WERI-Rb-1 (cell line): ENCODE results near the gene RASL12.

Experiments used
- DNase-seq: peaks from one replicate; pipeline ENCODE4 v3.0.0-alpha.2; 2020
- H3K27ac ChIP-seq: fragments of 250-450 bp; sonication (Bioruptor Pico); 2 replicates; pipeline ENCODE4 v1.5.1; 2020; ENCODE audit warnings: mild to moderate bottlenecking, moderate library complexity
- H3K27me3 ChIP-seq: fragments of 250-450 bp; sonication (Bioruptor Pico); 2 replicates; pipeline ENCODE4 v1.5.1; 2021; ENCODE audit warnings: mild to moderate bottlenecking, low read depth, moderate library complexity; ENCODE audit not compliant: insufficient read depth, severe bottlenecking
- H3K36me3 ChIP-seq: fragments of 250-450 bp; sonication (Bioruptor Pico); 2 replicates; pipeline ENCODE4 v1.5.1; 2020; ENCODE audit warnings: mild to moderate bottlenecking, moderate library complexity
- H3K4me3 ChIP-seq: 2 replicates; pipeline ENCODE4 v1.5.1; 2011; ENCODE audit warnings: low read depth, mild to moderate bottlenecking, control low read depth, low read length
- H3K9me3 ChIP-seq: fragments of 250-450 bp; sonication (Bioruptor Pico); 2 replicates; pipeline ENCODE4 v1.5.1; 2021; ENCODE audit warnings: mild to moderate bottlenecking, moderate library complexity; ENCODE audit not compliant: severe bottlenecking
- CTCF ChIP-seq: IDR thresholded peaks from 2 replicates; pipeline ENCODE4 v1.5.1; 2011; ENCODE audit warnings: low read depth, mild to moderate bottlenecking, control low read depth, inconsistent platforms, low read length

Gene RASL12

GRCh38 chr15:65088643-65089021 is 20.8 kb upstream of the RASL12 start:
- Histone ChIP-seq H3K27me3 (no peaks in the 10 kb centered on the region), H3K27ac (no peak overlapping the region), H3K4me3 (no peak overlapping the region), H3K9me3 (no peaks in the 10 kb centered on the region), H3K36me3 (no peaks in the 10 kb centered on the region)
- no peak for TF ChIP-seq CTCF
- no peak for DNase-seq

GRCh38 chr15:65087873-65088642 is 20.3 kb upstream of the RASL12 start:
- Histone ChIP-seq H3K9me3 (no peaks in the 10 kb centered on the region), H3K4me3 (no peak overlapping the region), H3K27ac (no peak overlapping the region), H3K27me3 (no peaks in the 10 kb centered on the region), H3K36me3 (no peaks in the 10 kb centered on the region)
- DNase-seq = no peak
- no peak for TF ChIP-seq CTCF

- H3K27ac ChIP-seq = no peak overlapping the region
These were observed 19.6 kb upstream of the RASL12 start for GRCh38 chr15:65087411-65087810.

GRCh38 chr15:65086680-65087111 is 18.9 kb upstream of the RASL12 start:
- H3K36me3 ChIP-seq = no peaks in the 10 kb centered on the region

More at GRCh38 chr15:65087411-65087810, 19.6 kb upstream of the RASL12 start:
- Histone ChIP-seq H3K4me3 (no peak overlapping the region), H3K36me3 (no peaks in the 10 kb centered on the region), H3K27me3 (no peaks in the 10 kb centered on the region), H3K9me3 (no peaks in the 10 kb centered on the region)
- 0 out of 2 replicates have a peak, but pooled peaks have one; percentile 22 for TF ChIP-seq CTCF
- peak; percentile 30 for DNase-seq

GRCh38 chr15:65085990-65086679 is 18.3 kb upstream of the RASL12 start:
- H3K27ac ChIP-seq = no peak overlapping the region
- H3K9me3 ChIP-seq = no peaks in the 10 kb centered on the region
- H3K4me3 ChIP-seq = no peak overlapping the region
- TF ChIP-seq CTCF = peak; percentile 86
- peak; percentile 76 for DNase-seq
- H3K36me3 ChIP-seq = no peaks in the 10 kb centered on the region
- no peaks in the 10 kb centered on the region for H3K27me3 ChIP-seq

More at GRCh38 chr15:65086680-65087111, 18.9 kb upstream of the RASL12 start:
- H3K4me3 ChIP-seq = no peak overlapping the region
- peak; percentile 68 for TF ChIP-seq CTCF
- no peaks in the 10 kb centered on the region for H3K27me3 ChIP-seq
- DNase-seq = peak; percentile 58
- no peak overlapping the region for H3K27ac ChIP-seq
- no peaks in the 10 kb centered on the region for H3K9me3 ChIP-seq
